Heart right ventricle (tissue), 16 donors: Measurements from ENCODE around the gene TSPAN9. TPM values are rescaled to one million over a fixed set of nuclear protein-coding genes. Genes with fewer than 3 reads are reported as not detected.

Experiments
- ATAC-seq, 8 donors: fragments of 200-7000 bp; cut with Tn5 transposase; one replicate each; pipeline ENCODE4 v1.9.1; 2020; ENCODE audit warnings: mild to moderate bottlenecking in 8 of 8, moderate library complexity in 8 of 8, moderate number of reproducible peaks in 1 of 8
- DNase-seq, 2 donors: peaks; one replicate each; pipeline ENCODE4 v3.0.0-alpha.2; 2020
- H3K27ac ChIP-seq, 10 donors: fragments of 200-600 bp; sonication (generic) in 2 of 10; one replicate each; pipeline versions ENCODE4 v1.5.0 to v1.8.0; 2020 to 2022; ENCODE audit warnings: mild to moderate bottlenecking in 3 of 10
- H3K27me3 ChIP-seq, 7 donors: fragments of 200-600 bp; one replicate each; pipeline ENCODE4 v1.8.0; 2021 to 2022; ENCODE audit warnings: mild to moderate bottlenecking in 2 of 7
- H3K36me3 ChIP-seq, 9 donors: fragments of 200-600 bp; sonication (generic) in 1 of 9; one replicate each; pipeline versions ENCODE4 v1.5.0 to v1.8.0; 2020 to 2022; ENCODE audit warnings: mild to moderate bottlenecking in 2 of 9
- H3K4me1 ChIP-seq, 9 donors: fragments of 200-600 bp; sonication (generic) in 1 of 9; one replicate each; pipeline versions ENCODE4 v1.5.0 to v1.8.0; 2020 to 2022; ENCODE audit warnings: mild to moderate bottlenecking in 4 of 9
- H3K4me3 ChIP-seq, 10 donors: fragments of 200-600 bp; sonication (generic) in 2 of 10; one replicate each; pipeline versions ENCODE4 v1.5.0 to v1.8.0; 2020 to 2022; ENCODE audit warnings: mild to moderate bottlenecking in 7 of 10, moderate library complexity in 2 of 10
- H3K9me3 ChIP-seq, 11 donors: fragments of 200-600 bp in 10 of 11; sonication (generic) in 2 of 11; one replicate each; pipeline versions ENCODE4 v1.5.0 to v1.8.0; 2013 to 2022; ENCODE audit warnings: mild to moderate bottlenecking in 2 of 11, control low read depth in 1 of 11, moderate library complexity in 1 of 11
- WGBS, 2 donors: extraction: QIAGEN DNeasy Blood & Tissue Kit; methylation state at CpG; one replicate each; pipeline ENCODE4 v1.1.7; 2013; ENCODE audit warnings: inconsistent platforms in 1 of 2; 5-methylcytosine and 5-hydroxymethylcytosine counted together
- intact Hi-C, 10 donors: fragments of 100-400 bp; cut with DNase I; formaldehyde crosslinking; loops; one replicate each; pipeline versions ENCODE4 v1.11.1 to v1.14.2; 2022
- polyA plus RNA-seq, 2 donors: library from polyadenylated mRNA; stranded (reverse); fragments of 200-250 nt; gene quantifications; one replicate each; pipeline ENCODE4 v1.2.3, GENCODE V29; 2013
- total RNA-seq, 10 donors: library from RNA; stranded (reverse); fragmentation: NEBNext Ultra II Directional in 3 of 10; extraction: Animal tissue kit (Norgen Biotek cat#: 25700) in 3 of 10; gene quantifications; one replicate each; pipeline versions ENCODE4 v1.2.1 to v1.2.4, GENCODE V29; 2021 to 2023
- TF ChIP-seq, protein P1 (sequence below), 9 donors: fragments of 200-600 bp; sonication (generic) in 2 of 9; IDR thresholded peaks; one replicate each; pipeline versions ENCODE4 v1.5.0 to v1.8.0; 2021 to 2022; ENCODE audit warnings: antibody characterized with exemption in 9 of 9, mild to moderate bottlenecking in 5 of 9, moderate library complexity in 1 of 9
- donor health status: Arrhythmogenic right ventricular cardiomyopathy.
- donor health status: ischemic (EF 13 %, LVEDD 7.1; RV severe dilation, severe dysfunction).
- donor health status: healthy with polysubstance abuse.
- donor health status: DM: no; HTN: yes; CAD: no.
- donor health status: DM: no; HTN: no; CAD: no.
- donor health status: ischemic (EF 25% LVEDD 6.9; RV normal size, moderate dysfunction).
- donor health status: ischemic (EF 25% LVEDD 5.7; RV mildly dilated, moderate dysfunction).
- donor health status: healthy.
- donor health status: DM: yes; HTN: yes; CAD: no.
- donor health status: Ischemic cardiomyopathy.
- donor health status: ischemic (EF 35%, LVEDD 5.7; RV mildly dilated, moderate dysfunction).
- donor health status: nonischemic (EF 11% LVEDD 7.7; RV severe dilation, severe dysfunction).
- donor health status: DM: yes; HTN: yes; CAD: no.
- donor health status: PGD.
- donor health status: ischemic (EF 29% LVEDD 5.4; RV normal size, mild dysfunction).
- donor health status: nonischemic (EF 23%, LVEDD 6.1; RV moderate dilation, normal function).

The TSPAN9 gene
- total and polyA plus RNA-seq, 12 donors = 63.0 to 401 (median 251) TPM

DNA sequence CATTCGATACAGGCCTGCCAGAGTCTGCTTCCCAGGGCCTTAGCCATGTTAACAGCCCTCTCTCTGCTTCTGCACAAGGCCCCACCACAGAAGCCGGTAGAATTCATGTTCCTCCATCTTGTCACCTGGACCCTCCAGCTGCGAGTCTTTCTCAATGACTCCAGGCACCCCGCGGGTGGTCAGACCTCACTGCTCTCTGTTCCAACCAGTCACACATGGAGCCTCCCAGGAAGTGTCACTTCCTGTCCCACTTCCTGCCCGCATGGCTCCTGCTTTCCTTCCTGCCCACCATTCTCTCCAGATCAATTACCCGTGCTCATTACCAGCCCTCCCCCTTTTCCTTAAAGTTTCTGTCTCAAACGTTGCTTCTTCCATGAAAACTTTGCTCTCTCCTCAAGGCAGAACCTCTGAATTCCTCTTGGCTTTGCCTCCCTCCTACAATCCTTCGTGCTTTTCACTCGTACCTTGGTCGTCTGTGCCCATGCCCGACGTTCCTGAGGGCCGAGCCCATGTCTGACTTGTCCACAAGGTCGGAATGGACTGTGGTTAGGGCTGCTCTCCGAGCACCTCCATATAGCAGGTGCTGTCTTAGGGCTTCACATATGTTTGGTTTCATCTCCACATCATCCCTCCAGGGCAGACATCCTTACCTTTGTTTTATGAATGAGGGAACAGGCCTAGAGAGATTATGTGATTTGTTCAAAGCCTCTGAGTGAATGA lies 172.1 kb downstream of the TSPAN9 start:
- WGBS, 2 donors = 71% methylated on average over 16 of the region's 16 CpGs
- intact Hi-C loops = no loop called here
- no peak overlapping the region for H3K4me3 ChIP-seq
- H3K9me3 ChIP-seq = peaks cover 0 to 4% (median 0%) of the 10 kb centered on the region in 11 donors
- ATAC-seq (no peak), DNase-seq (no peak)
- TF ChIP-seq, protein P1, sequence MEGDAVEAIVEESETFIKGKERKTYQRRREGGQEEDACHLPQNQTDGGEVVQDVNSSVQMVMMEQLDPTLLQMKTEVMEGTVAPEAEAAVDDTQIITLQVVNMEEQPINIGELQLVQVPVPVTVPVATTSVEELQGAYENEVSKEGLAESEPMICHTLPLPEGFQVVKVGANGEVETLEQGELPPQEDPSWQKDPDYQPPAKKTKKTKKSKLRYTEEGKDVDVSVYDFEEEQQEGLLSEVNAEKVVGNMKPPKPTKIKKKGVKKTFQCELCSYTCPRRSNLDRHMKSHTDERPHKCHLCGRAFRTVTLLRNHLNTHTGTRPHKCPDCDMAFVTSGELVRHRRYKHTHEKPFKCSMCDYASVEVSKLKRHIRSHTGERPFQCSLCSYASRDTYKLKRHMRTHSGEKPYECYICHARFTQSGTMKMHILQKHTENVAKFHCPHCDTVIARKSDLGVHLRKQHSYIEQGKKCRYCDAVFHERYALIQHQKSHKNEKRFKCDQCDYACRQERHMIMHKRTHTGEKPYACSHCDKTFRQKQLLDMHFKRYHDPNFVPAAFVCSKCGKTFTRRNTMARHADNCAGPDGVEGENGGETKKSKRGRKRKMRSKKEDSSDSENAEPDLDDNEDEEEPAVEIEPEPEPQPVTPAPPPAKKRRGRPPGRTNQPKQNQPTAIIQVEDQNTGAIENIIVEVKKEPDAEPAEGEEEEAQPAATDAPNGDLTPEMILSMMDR (IDR thresholded peaks at IDR 0.05) = no peak
- no peaks in the 10 kb centered on the region for H3K27me3 ChIP-seq
- H3K4me1 ChIP-seq = peaks cover 65 to 100% (median 91%) of the 10 kb centered on the region in 9 donors
- H3K27ac ChIP-seq = peak overlapping the region; percentile 71 to 99 (median 89)
- peaks cover 0 to 15% (median 0%) of the 10 kb centered on the region in 9 donors for H3K36me3 ChIP-seq

DNA sequence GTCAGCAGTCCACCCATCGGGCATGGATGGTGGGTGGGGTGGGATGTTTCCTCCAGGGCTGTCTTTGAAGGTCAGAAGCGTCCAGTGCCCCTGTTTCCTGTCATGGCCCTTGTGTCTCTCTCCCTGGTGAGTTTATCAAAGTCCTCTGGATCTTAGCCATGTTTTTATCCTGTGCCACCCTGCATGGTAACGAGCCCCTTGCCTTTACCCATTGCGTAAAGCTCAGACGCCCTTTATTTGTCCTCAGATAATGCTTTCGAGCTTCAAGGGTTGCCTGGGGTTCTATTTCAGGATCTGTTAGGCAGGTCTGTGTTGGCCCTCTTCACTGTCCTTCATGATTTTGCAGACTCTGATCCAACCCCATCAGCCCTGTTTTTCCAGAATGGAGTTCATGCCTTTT lies 172.9 kb downstream of the TSPAN9 start:
- Histone ChIP-seq H3K4me3 (no peak overlapping the region), H3K36me3 (peaks cover 0 to 11% (median 0%) of the 10 kb centered on the region in 9 donors), H3K4me1 (peaks cover 72 to 100% (median 92%) of the 10 kb centered on the region in 9 donors), H3K27ac (peak overlapping the region; percentile 76 to 99 (median 89)), H3K9me3 (peaks cover 0 to 4% (median 0%) of the 10 kb centered on the region in 11 donors), H3K27me3 (no peaks in the 10 kb centered on the region)
- ATAC-seq = peak; percentile 16 to 72 (median 51)
- 50 to 66% methylated on average over 6 of the region's 6 CpGs for WGBS, 2 donors
- peak in 1 of 2 donors; percentile 67 for DNase-seq
- intact Hi-C loops = loop anchor here in 2 of 10 donors (5.0 to 10.0 kb wide), 2 partner anchors 45 to 48 kb away; no protein-coding TSS in a partner anchor
- TF ChIP-seq, protein P1 (IDR thresholded peaks at IDR 0.05) = no peak

DNA sequence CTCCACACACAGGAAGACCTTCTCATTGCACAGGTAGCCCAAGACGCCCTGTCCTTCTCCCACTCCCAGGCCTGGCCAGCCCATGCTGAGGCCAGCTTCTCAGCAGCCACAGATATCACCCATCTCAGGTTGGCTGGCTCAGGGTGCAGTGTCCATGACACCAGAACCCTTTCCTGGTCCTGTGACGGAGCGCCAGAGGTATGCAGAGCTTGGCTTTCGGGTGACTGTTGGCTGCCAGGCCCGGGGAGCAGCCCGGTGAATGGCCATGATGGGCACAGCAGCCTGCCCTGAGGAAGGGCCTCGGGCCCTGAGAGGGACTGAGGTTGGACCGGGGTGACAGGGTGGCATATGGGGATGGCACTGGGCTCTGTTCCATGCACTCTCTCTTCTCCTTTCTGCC lies 173.4 kb downstream of the TSPAN9 start:
- H3K27ac ChIP-seq = peak overlapping the region; percentile 76 to 99 (median 89)
- TF ChIP-seq, protein P1 (IDR thresholded peaks at IDR 0.05) = peak in 2 of 9 donors; percentile 12 to 28
- peaks cover 0 to 4% (median 0%) of the 10 kb centered on the region in 11 donors for H3K9me3 ChIP-seq
- WGBS, 2 donors = 58 to 70% methylated on average over 8 of the region's 8 CpGs
- H3K27me3 ChIP-seq = no peaks in the 10 kb centered on the region
- peaks cover 69 to 100% (median 92%) of the 10 kb centered on the region in 9 donors for H3K4me1 ChIP-seq
- H3K36me3 ChIP-seq = peaks cover 0 to 6% (median 0%) of the 10 kb centered on the region in 9 donors
- intact Hi-C loops = loop anchor here in 2 of 10 donors (5.0 to 10.0 kb wide), 2 partner anchors 46 to 48 kb away; no protein-coding TSS in a partner anchor
- DNase-seq (peak; percentile 77 to 81), ATAC-seq (peak; percentile 40 to 76 (median 60))
- H3K4me3 ChIP-seq = no peak overlapping the region

DNA sequence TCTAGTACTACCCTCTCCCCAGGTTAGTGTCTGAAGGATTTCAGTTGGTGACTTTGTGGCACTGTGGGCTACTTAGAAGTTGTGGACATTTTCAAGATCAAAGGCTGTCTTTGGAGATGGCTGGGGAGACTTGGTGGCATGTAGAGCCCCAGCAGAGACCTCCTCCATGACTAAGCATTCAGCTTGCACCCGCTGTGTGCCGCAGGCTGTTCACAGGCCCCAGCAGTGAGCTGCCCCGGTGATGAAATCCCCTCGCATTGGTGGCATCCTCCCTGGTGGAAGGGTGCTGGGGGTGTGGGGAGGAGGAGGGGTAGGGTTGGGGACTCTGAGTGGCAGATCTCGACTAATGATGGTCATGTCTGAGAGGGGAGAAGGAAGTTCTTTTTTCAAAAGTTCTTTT lies 173.9 kb downstream of the TSPAN9 start:
- Histone ChIP-seq H3K27me3 (no peaks in the 10 kb centered on the region), H3K27ac (peak overlapping the region; percentile 76 to 99 (median 89)), H3K36me3 (peaks cover 0 to under 1% (median 0%) of the 10 kb centered on the region in 9 donors), H3K4me3 (no peak overlapping the region), H3K4me1 (peaks cover 68 to 100% (median 92%) of the 10 kb centered on the region in 9 donors), H3K9me3 (no peaks in the 10 kb centered on the region)
- DNase-seq (no peak), ATAC-seq (peak in 1 of 8 donors; percentile 4)
- intact Hi-C loops = loop anchor here in 2 of 10 donors (5.0 to 10.0 kb wide), 2 partner anchors 46 to 49 kb away; no protein-coding TSS in a partner anchor
- TF ChIP-seq, protein P1 (IDR thresholded peaks at IDR 0.05) = no peak
- WGBS, 2 donors = 44 to 70% methylated on average over 5 of the region's 5 CpGs
